H9 (cell line): ENCODE results near the gene MT1A. TPM values are rescaled to one million over a fixed set of nuclear protein-coding genes. Genes with fewer than 3 reads are reported as not detected.

Source experiments
- DNase-seq: peaks from one replicate; pipeline ENCODE4 v3.0.0-alpha.2; 2017
- H2AFZ ChIP-seq: one replicate; pipeline ENCODE4 v1.6.1; 2013; ENCODE audit warnings: mild to moderate bottlenecking, low read length, control low read depth, moderate library complexity
- H2AK5ac ChIP-seq: 2 replicates; pipeline ENCODE4 v1.6.1; 2013; ENCODE audit warnings: low read length, control low read depth, mixed read lengths; ENCODE audit not compliant: insufficient read length
- H2BK120ac ChIP-seq: one replicate; pipeline ENCODE4 v1.6.1; 2013; ENCODE audit warnings: low read depth, mild to moderate bottlenecking, low read length, control low read depth, inconsistent platforms; ENCODE audit not compliant: poor library complexity, severe bottlenecking
- H2BK12ac ChIP-seq: 2 replicates; pipeline ENCODE4 v1.6.1; 2013; ENCODE audit warnings: low read length, control low read depth, mixed read lengths, low read depth; ENCODE audit not compliant: insufficient read length
- H2BK15ac ChIP-seq: 2 replicates; pipeline ENCODE4 v1.6.1; 2013; ENCODE audit warnings: low read depth, low read length, control low read depth
- H2BK20ac ChIP-seq: one replicate; pipeline ENCODE4 v1.6.1; 2013; ENCODE audit warnings: low read depth, mild to moderate bottlenecking, low read length, control low read depth, inconsistent platforms; ENCODE audit not compliant: poor library complexity, severe bottlenecking
- H2BK5ac ChIP-seq: 2 replicates; pipeline ENCODE4 v1.6.1; 2013; ENCODE audit warnings: low read length, control low read depth, mixed read lengths; ENCODE audit not compliant: insufficient read length
- H3K14ac ChIP-seq: 2 replicates; pipeline ENCODE4 v1.6.1; 2013; ENCODE audit warnings: low read length, control low read depth; ENCODE audit not compliant: insufficient read depth
- H3K18ac ChIP-seq: 2 replicates; pipeline ENCODE4 v1.6.1; 2013; ENCODE audit warnings: low read depth, mild to moderate bottlenecking, mixed read lengths, low read length, control low read depth; ENCODE audit not compliant: insufficient read length
- H3K23ac ChIP-seq: 2 replicates; pipeline ENCODE4 v1.6.1; 2013; ENCODE audit warnings: low read length, control low read depth, mixed read lengths, low read depth; ENCODE audit not compliant: insufficient read length
- H3K23me2 ChIP-seq: 2 replicates; pipeline ENCODE4 v1.6.1; 2013; ENCODE audit warnings: low read depth, mild to moderate bottlenecking, mixed read lengths, low read length, control low read depth; ENCODE audit not compliant: insufficient read length, poor library complexity, severe bottlenecking
- H3K27ac ChIP-seq: 2 replicates; pipeline ENCODE4 v1.5.1; 2013; ENCODE audit warnings: low read length, control low read depth, mixed read lengths, low read depth; ENCODE audit not compliant: insufficient read length
- H3K27me3 ChIP-seq: 2 replicates; pipeline ENCODE4 v1.6.1; 2013; ENCODE audit warnings: low read length, control low read depth, inconsistent platforms; ENCODE audit not compliant: insufficient read depth
- H3K4ac ChIP-seq: 2 replicates; pipeline ENCODE4 v1.6.1; 2013; ENCODE audit warnings: low read depth, mild to moderate bottlenecking, control low read depth, inconsistent platforms, low read length, moderate library complexity
- H3K4me1 ChIP-seq: 2 replicates; pipeline ENCODE4 v1.6.1; 2013; ENCODE audit warnings: low read length, control low read depth, inconsistent platforms; ENCODE audit not compliant: insufficient read depth
- H3K4me2 ChIP-seq: 2 replicates; pipeline ENCODE4 v1.6.1; 2013; ENCODE audit warnings: low read length, control low read depth, mixed read lengths; ENCODE audit not compliant: insufficient read length, insufficient read depth
- H3K56ac ChIP-seq: 2 replicates; pipeline ENCODE4 v1.6.1; 2013; ENCODE audit warnings: low read depth, mild to moderate bottlenecking, mixed read lengths, low read length, control low read depth; ENCODE audit not compliant: insufficient read length
- H3K79me1 ChIP-seq: 2 replicates; pipeline ENCODE4 v1.6.1; 2013; ENCODE audit warnings: low read depth, mild to moderate bottlenecking, moderate library complexity, low read length, control low read depth, inconsistent platforms; ENCODE audit not compliant: insufficient read depth, poor library complexity, severe bottlenecking
- H3K79me2 ChIP-seq: 2 replicates; pipeline ENCODE4 v1.6.1; 2013; ENCODE audit warnings: low read length, control low read depth, inconsistent platforms; ENCODE audit not compliant: insufficient read depth
- H3K9ac ChIP-seq: 2 replicates; pipeline ENCODE4 v1.6.1; 2013; ENCODE audit warnings: low read length, control low read depth, mixed read lengths; ENCODE audit not compliant: insufficient read length; ENCODE audit errors: extremely low read depth
- H3K9me3 ChIP-seq: one replicate; pipeline ENCODE4 v1.6.1; 2013; ENCODE audit warnings: low read depth, low read length, inconsistent platforms; ENCODE audit not compliant: control insufficient read depth
- H3T11ph ChIP-seq: one replicate; pipeline ENCODE4 v1.6.1; 2013; ENCODE audit warnings: mild to moderate bottlenecking, low read length, control low read depth, inconsistent platforms
- H4K20me1 ChIP-seq: one replicate; pipeline ENCODE4 v1.6.1; 2013; ENCODE audit not compliant: control insufficient read depth, insufficient read length, insufficient read depth
- H4K5ac ChIP-seq: 2 replicates; pipeline ENCODE4 v1.6.1; 2013; ENCODE audit warnings: low read depth, mild to moderate bottlenecking, mixed read lengths, low read length, control low read depth; ENCODE audit not compliant: insufficient read length
- H4K8ac ChIP-seq: replicated peaks from 2 replicates; pipeline ENCODE4 v1.6.1; 2013; ENCODE audit warnings: low read length, control low read depth, mixed read lengths, low read depth; ENCODE audit not compliant: insufficient read length
- H4K91ac ChIP-seq: 2 replicates; pipeline ENCODE4 v1.6.1; 2013; ENCODE audit warnings: low read depth, mild to moderate bottlenecking, moderate library complexity, mixed read lengths, low read length, control low read depth; ENCODE audit not compliant: insufficient read length
- H3K27ac Mint-ChIP-seq, 3 experiments: 2 replicates in 2 of 3; 3 replicates in 1 of 3; pipeline ENCODE4 v1.8.0; 2020 to 2021; ENCODE audit warnings: mixed read lengths in 3 of 3, mild to moderate bottlenecking in 1 of 3, moderate library complexity in 1 of 3
- H3K27me3 Mint-ChIP-seq: 2 replicates; pipeline ENCODE4 v1.8.0; 2021; ENCODE audit warnings: low read depth, mild to moderate bottlenecking, moderate library complexity, mixed read lengths
- H3K36me3 Mint-ChIP-seq, 3 experiments: 2 replicates in 2 of 3; 3 replicates in 1 of 3; pipeline ENCODE4 v1.8.0; 2020 to 2021; ENCODE audit warnings: low read depth in 3 of 3, mixed read lengths in 3 of 3; ENCODE audit not compliant: insufficient read depth in 1 of 3
- H3K4me1 Mint-ChIP-seq, 2 experiments: 2 replicates each; pipeline ENCODE4 v1.8.0; 2020; ENCODE audit warnings: mixed read lengths in 2 of 2
- H3K4me3 Mint-ChIP-seq, 2 experiments: 2 replicates in 1 of 2; 3 replicates in 1 of 2; pipeline ENCODE4 v1.8.0; 2020 to 2021; ENCODE audit warnings: mild to moderate bottlenecking in 2 of 2, mixed read lengths in 2 of 2, moderate library complexity in 1 of 2
- H3K9me3 Mint-ChIP-seq, 2 experiments: 2 replicates in 1 of 2; 3 replicates in 1 of 2; pipeline ENCODE4 v1.8.0; 2020; ENCODE audit warnings: mild to moderate bottlenecking in 2 of 2, mixed read lengths in 2 of 2, moderate library complexity in 1 of 2
- CTCF ChIP-seq: fragments of 200-600 bp; sonication (generic); conservative IDR thresholded peaks from 3 replicates; pipeline ENCODE4 v1.8.0; 2021; ENCODE audit warnings: antibody characterized with exemption, mild to moderate bottlenecking
- WGBS: extraction: QIAGEN DNeasy Blood & Tissue Kit; methylation state at CpG from one replicate; pipeline ENCODE4 v1.1.7; 2013; ENCODE audit warnings: missing lambda C conversion rate, low lambda C conversion rate, mixed read lengths; ENCODE audit not compliant: insufficient read length; ENCODE audit errors: extremely low coverage; 5-methylcytosine and 5-hydroxymethylcytosine counted together
- total RNA-seq: library from RNA; stranded (reverse); gene quantifications from 2 replicates; pipeline ENCODE4 v1.2.1, GENCODE V29; 2021

MT1A gene
- total RNA-seq, 1 experiment from 2014 or later: not detected

- Histone ChIP-seq H3K56ac (no peak overlapping the region), H3K4me1 (no peaks in the 10 kb centered on the region), H2BK12ac (no peak overlapping the region), H3K23me2 (peaks cover 13% of the 10 kb centered on the region), H4K91ac (no peak overlapping the region), H2BK20ac (no peak overlapping the region), H3K9me3 (no peaks in the 10 kb centered on the region), H4K8ac (no peak overlapping the region), H3K79me1 (no peaks in the 10 kb centered on the region), H2BK120ac (no peak overlapping the region), H3K27ac (no peak overlapping the region), H3K27me3 (peaks cover 99% of the 10 kb centered on the region), H2BK15ac (no peak overlapping the region), H2AK5ac (no peak overlapping the region), H4K5ac (no peak overlapping the region), H2BK5ac (no peak overlapping the region), H3K4me2 (no peak overlapping the region), H3K4ac (no peak overlapping the region), H3T11ph (no peak overlapping the region), H3K18ac (no peak overlapping the region), H2AFZ (no peak overlapping the region), H3K14ac (no peak overlapping the region), H3K23ac (no peak overlapping the region), H3K9ac (no peak overlapping the region), H3K79me2 (no peaks in the 10 kb centered on the region), H4K20me1 (no peaks in the 10 kb centered on the region)
- Mint-ChIP-seq H3K9me3 (peaks cover 0 to 12% of the 10 kb centered on the region in 2 experiments; a peak in 2 of 5 replicates), H3K4me3 (no peak overlapping the region), H3K27ac (no peak overlapping the region), H3K27me3 (peaks cover 100% of the 10 kb centered on the region), H3K4me1 (peaks cover 18 to 33% of the 10 kb centered on the region in 2 experiments), H3K36me3 (no peaks in the 10 kb centered on the region; a peak in 1 of 7 replicates)
- DNase-seq: no peak
- TF ChIP-seq CTCF: no peak
- WGBS: no CpG with 5 or more reads among the region's 7 CpGs
Measured at GRCh38 chr16:56633535-56633934, 4.9 kb upstream of the MT1A start.
